ENCODE measurements around the gene NMT1.

NMT1 gene

DNA sequence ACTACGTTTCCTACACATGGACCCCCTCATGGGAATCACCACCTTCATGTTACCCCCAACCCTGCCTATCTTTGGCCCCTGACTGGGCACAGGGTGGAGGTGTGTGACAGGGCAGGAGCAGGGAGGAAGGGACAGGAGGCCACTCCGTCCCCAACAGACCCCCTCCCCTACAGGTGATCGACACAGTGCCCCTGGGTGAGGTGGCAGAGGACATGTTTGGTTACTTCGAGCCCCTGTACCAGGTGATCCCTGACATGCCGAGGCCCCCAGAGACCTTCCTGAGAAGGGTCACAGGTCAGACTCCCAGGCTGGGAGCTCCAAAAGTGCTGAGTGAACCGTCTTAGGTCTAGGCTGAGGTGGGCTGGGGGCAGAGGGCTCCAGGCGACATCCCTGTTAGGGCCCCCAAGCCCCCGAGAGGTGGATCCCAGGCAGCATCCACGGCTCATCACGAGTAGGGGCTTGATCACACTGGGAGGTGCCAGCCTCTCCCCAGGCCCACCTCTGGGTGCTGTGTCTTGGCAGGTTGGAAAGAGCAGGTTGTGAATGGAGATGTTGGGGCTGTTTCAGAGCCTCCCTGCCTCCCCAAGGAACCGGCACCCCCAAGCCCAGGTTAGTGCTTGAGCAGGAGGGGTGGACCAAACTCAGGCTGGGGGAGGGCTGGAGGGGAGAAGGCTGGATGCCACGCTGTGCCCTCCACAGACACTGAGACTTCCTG lies 75.9 kb downstream of the NMT1 start:
- TF ChIP-seq, protein P1, sequence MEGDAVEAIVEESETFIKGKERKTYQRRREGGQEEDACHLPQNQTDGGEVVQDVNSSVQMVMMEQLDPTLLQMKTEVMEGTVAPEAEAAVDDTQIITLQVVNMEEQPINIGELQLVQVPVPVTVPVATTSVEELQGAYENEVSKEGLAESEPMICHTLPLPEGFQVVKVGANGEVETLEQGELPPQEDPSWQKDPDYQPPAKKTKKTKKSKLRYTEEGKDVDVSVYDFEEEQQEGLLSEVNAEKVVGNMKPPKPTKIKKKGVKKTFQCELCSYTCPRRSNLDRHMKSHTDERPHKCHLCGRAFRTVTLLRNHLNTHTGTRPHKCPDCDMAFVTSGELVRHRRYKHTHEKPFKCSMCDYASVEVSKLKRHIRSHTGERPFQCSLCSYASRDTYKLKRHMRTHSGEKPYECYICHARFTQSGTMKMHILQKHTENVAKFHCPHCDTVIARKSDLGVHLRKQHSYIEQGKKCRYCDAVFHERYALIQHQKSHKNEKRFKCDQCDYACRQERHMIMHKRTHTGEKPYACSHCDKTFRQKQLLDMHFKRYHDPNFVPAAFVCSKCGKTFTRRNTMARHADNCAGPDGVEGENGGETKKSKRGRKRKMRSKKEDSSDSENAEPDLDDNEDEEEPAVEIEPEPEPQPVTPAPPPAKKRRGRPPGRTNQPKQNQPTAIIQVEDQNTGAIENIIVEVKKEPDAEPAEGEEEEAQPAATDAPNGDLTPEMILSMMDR (IDR thresholded peaks at IDR 0.05; ENCODE audit: low read depth, low read length), result no peak
- H3K27me3 ChIP-seq (ENCODE audit: insufficient read depth, low read depth, severe bottlenecking), result no peaks in the 10 kb centered on the region
- H3K27ac ChIP-seq, result no peak overlapping the region
- no peaks in the 10 kb centered on the region for H3K9me3 ChIP-seq (ENCODE audit: severe bottlenecking)
- DNase-seq, result no peak
- no peaks in the 10 kb centered on the region for H3K36me3 ChIP-seq
- H3K4me3 ChIP-seq (ENCODE audit: low read depth, low read length), result no peak overlapping the region

DNA sequence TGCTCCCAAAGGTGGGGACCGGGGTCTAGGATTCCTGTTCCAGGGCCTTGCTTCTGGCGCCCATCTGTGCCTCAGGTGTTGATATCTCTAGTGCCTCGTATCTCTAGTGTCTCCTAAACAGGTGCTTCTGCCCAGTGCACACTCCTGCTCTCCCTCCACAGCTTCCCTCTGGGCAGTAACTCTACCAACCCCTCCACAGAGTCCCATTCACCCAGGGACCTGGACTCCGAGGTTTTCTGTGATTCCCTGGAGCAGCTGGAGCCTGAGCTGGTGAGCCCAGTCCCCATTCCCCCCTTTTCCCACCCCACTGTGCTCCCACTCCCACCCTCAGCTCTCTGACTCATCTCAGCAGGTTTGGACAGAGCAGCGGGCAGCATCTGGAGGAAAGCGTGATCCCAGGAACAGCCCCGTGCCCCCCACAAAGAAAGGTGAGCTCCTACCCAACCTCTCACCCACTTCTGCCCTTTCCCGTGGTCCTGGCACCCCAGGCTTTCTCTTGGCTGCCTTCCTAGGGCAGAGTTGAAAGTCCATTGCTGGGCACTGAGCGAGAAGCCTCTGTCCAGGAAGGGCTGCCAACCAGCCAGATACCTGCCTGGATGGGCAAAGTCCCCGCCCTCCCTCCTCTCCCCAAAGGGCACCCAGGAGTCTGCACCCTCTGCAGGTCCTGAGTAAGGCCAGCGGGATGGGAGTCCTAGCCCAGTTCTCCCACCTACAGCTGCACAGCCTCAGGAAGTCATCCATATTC lies 76.6 kb downstream of the NMT1 start:
- Histone ChIP-seq H3K27ac (no peak overlapping the region), H3K27me3 (ENCODE audit: insufficient read depth, low read depth, severe bottlenecking) (no peaks in the 10 kb centered on the region), H3K4me3 (ENCODE audit: low read depth, low read length) (no peak overlapping the region), H3K36me3 (no peaks in the 10 kb centered on the region), H3K9me3 (ENCODE audit: severe bottlenecking) (no peaks in the 10 kb centered on the region)
- TF ChIP-seq, protein P1 (IDR thresholded peaks at IDR 0.05; ENCODE audit: low read depth, low read length), result no peak
- DNase-seq, result no peak

DNA sequence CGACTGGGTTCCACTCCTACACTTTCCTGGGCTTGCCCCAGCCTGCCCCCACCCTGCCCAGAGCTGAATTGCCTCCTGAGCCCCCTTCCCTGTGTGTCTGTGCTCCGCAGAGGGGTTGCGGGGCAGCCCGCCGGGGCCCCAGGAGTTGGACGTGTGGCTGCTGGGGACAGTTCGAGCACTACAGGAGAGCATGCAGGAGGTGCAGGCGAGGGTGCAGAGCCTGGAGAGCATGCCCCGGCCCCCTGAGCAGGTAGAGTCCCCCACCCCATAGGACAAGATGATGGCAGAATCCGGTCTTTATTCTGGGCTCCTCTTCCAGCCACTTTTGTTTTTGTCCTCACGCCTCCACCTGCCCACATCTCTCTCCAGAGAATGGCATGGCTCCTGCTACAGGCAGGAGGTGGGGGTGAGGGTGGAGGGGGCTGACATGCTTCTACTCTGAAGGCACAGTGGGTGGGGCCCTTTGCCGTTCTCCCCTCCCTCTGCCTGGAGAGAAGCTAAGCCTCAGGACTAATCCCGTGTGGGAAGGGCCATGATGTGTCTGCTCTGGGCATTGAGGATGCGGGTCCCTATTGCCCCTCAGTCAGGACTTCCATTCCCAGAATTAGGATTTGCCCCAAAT lies 77.9 kb downstream of the NMT1 start:
- no peaks in the 10 kb centered on the region for H3K9me3 ChIP-seq (ENCODE audit: severe bottlenecking)
- TF ChIP-seq, protein P1 (IDR thresholded peaks at IDR 0.05; ENCODE audit: low read depth, low read length), result no peak
- no peaks in the 10 kb centered on the region for H3K36me3 ChIP-seq
- no peaks in the 10 kb centered on the region for H3K27me3 ChIP-seq (ENCODE audit: insufficient read depth, low read depth, severe bottlenecking)
- H3K27ac ChIP-seq, result peak overlapping the region; percentile 13; the same call in 1 of the 2 replicates
- H3K4me3 ChIP-seq (ENCODE audit: low read depth, low read length), result no peak overlapping the region
- DNase-seq, result peak; percentile 86

DNA sequence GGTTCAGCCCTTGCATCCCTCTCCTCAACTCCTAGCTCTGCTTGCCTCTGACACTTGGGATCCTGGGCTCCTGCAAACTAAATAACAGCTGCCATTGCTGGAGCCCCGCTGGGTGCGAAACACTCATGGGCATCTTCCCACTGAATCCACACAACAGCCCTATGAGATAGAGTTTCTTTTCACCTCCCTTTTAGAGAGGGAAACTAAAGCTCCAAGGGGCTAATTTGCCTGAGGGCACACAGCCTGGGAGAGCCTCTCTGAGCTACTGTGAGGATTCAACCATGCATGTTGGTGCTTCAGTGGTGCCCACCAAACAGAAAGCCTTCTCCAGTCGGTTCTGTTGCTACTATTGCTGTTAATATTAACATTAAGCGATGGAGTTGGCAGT lies 78.4 kb downstream of the NMT1 start:
- 0 out of 2 replicates have a peak overlapping the region, but pooled peaks have one; percentile 3 for H3K27ac ChIP-seq
- DNase-seq, result no peak
- no peaks in the 10 kb centered on the region for H3K9me3 ChIP-seq (ENCODE audit: severe bottlenecking)
- no peaks in the 10 kb centered on the region for H3K36me3 ChIP-seq
- no peaks in the 10 kb centered on the region for H3K27me3 ChIP-seq (ENCODE audit: insufficient read depth, low read depth, severe bottlenecking)
- TF ChIP-seq, protein P1 (IDR thresholded peaks at IDR 0.05; ENCODE audit: low read depth, low read length), result no peak
- no peak overlapping the region for H3K4me3 ChIP-seq (ENCODE audit: low read depth, low read length)

DNA sequence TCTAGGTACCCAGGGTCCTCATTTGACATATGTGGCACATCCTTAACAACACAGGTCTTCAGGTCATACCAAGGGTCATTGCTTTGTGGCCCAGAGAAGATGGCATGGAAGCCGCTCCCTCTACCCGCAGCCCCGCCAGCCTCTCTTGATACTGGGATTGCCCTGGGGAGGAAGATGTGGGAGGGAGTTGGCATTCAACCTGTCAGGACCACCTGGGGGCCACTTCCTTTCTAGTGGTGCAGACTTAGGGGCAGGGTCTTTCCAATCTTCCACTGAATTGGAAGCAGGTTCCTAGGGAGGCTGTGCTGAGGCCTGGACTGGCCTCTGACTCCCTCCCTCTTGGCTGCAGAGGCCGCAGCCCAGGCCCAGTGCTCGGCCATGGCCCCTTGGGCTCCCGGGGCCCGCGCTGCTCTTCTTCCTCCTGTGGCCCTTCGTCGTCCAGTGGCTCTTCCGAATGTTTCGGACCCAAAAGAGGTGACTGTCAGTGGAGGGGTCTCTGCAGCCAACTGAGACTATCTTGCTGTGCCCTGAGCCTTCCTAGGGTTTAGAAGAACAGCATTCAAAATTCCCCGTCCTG lies 82.1 kb downstream of the NMT1 start:
- Histone ChIP-seq H3K4me3 (ENCODE audit: low read depth, low read length) (no peak overlapping the region), H3K27ac (no peak overlapping the region), H3K36me3 (no peaks in the 10 kb centered on the region), H3K27me3 (ENCODE audit: insufficient read depth, low read depth, severe bottlenecking) (no peaks in the 10 kb centered on the region), H3K9me3 (ENCODE audit: severe bottlenecking) (no peaks in the 10 kb centered on the region)
- DNase-seq, result no peak
- TF ChIP-seq, protein P1 (IDR thresholded peaks at IDR 0.05; ENCODE audit: low read depth, low read length), result no peak

Data from WERI-Rb-1 (cell line).